HCT116 (cell line): ENCODE measurements around the gene CFAP77. TPM values are rescaled to one million over a fixed set of nuclear protein-coding genes. Genes with fewer than 3 reads are reported as not detected.

Source experiments
- ATAC-seq: fragments of 200-7000 bp; cut with Tn5 transposase; 2 replicates; pipeline ENCODE4 v1.9.1; 2020; ENCODE audit warnings: mild to moderate bottlenecking, moderate library complexity
- BruUV-seq: library from RNA; stranded (reverse); fragments of 400-500 nt; replicated peaks from 2 replicates; lab custom pipeline; 2021; lab: Mats Ljungman, UMichigan
- CTCF ChIA-PET: fragments of 300-600 bp; sonication (Branson Sonifier 250); formaldehyde crosslinking; loops from one replicate; lab custom pipeline; 2021; ENCODE audit warnings: antibody characterized with exemption; lab: Charles Lee
- POLR2A ChIA-PET: fragments of 300-600, 350-600 bp; sonication (Branson Sonifier 250); formaldehyde crosslinking; loops from one replicate; lab custom pipeline; 2021; ENCODE audit warnings: antibody characterized with exemption; lab: Charles Lee
- RAD21 ChIA-PET, 2 experiments: fragments of 300-600 bp; sonication (Branson Sonifier 250); formaldehyde crosslinking; loops; one replicate each; lab custom pipeline; 2023; ENCODE audit warnings: low total read pairs in 2 of 2; ENCODE audit not compliant: uncharacterized antibody in 2 of 2, unreplicated experiment in 2 of 2, low non-redundant PET in 1 of 2; lab: Charles Lee
- DNase-seq: peaks from one replicate; pipeline ENCODE4 v3.0.0-alpha.2; 2010; ENCODE audit warnings: low read depth, low spot score
- H2AFZ ChIP-seq: fragments of 200-600 bp; shearing (Covaris generic), sonication (generic); 2 replicates; pipeline ENCODE4 v1.6.1; 2017; ENCODE audit warnings: low read depth, mixed run types, mixed read lengths, antibody characterized with exemption, low read length; ENCODE audit not compliant: poor library complexity, severe bottlenecking
- H3K27ac ChIP-seq: 2 replicates; pipeline ENCODE4 v1.5.1; 2012; ENCODE audit warnings: low read depth, low read length
- H3K27me3 ChIP-seq: fragments of 200-600 bp; sonication (generic); 2 replicates; pipeline ENCODE4 v1.6.1; 2016; ENCODE audit warnings: mixed run types, low read length, mixed read lengths; ENCODE audit not compliant: insufficient read depth
- H3K36me3 ChIP-seq, 2 experiments: fragments of 200-500 bp in 1 of 2; fragments of 200-600 bp in 1 of 2; sonication (Bioruptor generic) in 1 of 2; sonication (generic) in 1 of 2; 2 replicates each; pipeline versions ENCODE4 v1.5.1 to v1.6.1; 2014 to 2016; ENCODE audit warnings: low read length in 2 of 2, inconsistent platforms in 1 of 2, mixed read lengths in 1 of 2, mixed run types in 1 of 2; ENCODE audit not compliant: insufficient read depth in 2 of 2, control insufficient read depth in 1 of 2
- H3K4me1 ChIP-seq, 2 experiments: fragments of 200-600 bp in 1 of 2; sonication (generic) in 1 of 2; 2 replicates each; pipeline versions ENCODE4 v1.5.1 to v1.6.1; 2012 to 2017; ENCODE audit warnings: low read length in 2 of 2, inconsistent platforms in 1 of 2, mild to moderate bottlenecking in 1 of 2, mixed read lengths in 1 of 2, mixed run types in 1 of 2, moderate library complexity in 1 of 2; ENCODE audit not compliant: insufficient read depth in 2 of 2, control insufficient read depth in 1 of 2
- H3K4me2 ChIP-seq: fragments of 200-600 bp; sonication (generic); 2 replicates; pipeline ENCODE4 v1.6.1; 2017; ENCODE audit warnings: mixed run types, low read length, mixed read lengths
- H3K4me3 ChIP-seq, 2 experiments: fragments of 200-600 bp in 1 of 2; sonication (generic) in 1 of 2; replicated peaks in 1 of 2; 2 replicates each; pipeline ENCODE4 v1.5.1; 2011 to 2016; ENCODE audit warnings: low read length in 2 of 2, control low read depth in 1 of 2, low read depth in 1 of 2, mild to moderate bottlenecking in 1 of 2, mixed read lengths in 1 of 2, mixed run types in 1 of 2
- H3K79me2 ChIP-seq: fragments of 200-600 bp; sonication (generic); 2 replicates; pipeline ENCODE4 v1.6.1; 2017; ENCODE audit warnings: mild to moderate bottlenecking, mixed run types, low read length, moderate library complexity, mixed read lengths; ENCODE audit not compliant: insufficient read depth
- H3K9ac ChIP-seq: fragments of 200-600 bp; sonication (generic); 2 replicates; pipeline ENCODE4 v1.6.1; 2016; ENCODE audit warnings: low read length, mixed read lengths
- H3K9me2 ChIP-seq: fragments of 200-600 bp; sonication (generic), shearing (Covaris generic); 2 replicates; pipeline ENCODE4 v1.6.1; 2017; ENCODE audit warnings: mixed run types, mild to moderate bottlenecking, moderate library complexity; ENCODE audit not compliant: insufficient read depth
- H3K9me3 ChIP-seq, 2 experiments: fragments of 200-500 bp in 1 of 2; fragments of 200-600 bp in 1 of 2; sonication (Bioruptor generic) in 1 of 2; sonication (generic) in 1 of 2; 2 replicates each; pipeline ENCODE4 v1.6.1; 2014 to 2017; ENCODE audit warnings: low read length in 2 of 2, mixed read lengths in 2 of 2, inconsistent platforms in 1 of 2, low read depth in 1 of 2, mild to moderate bottlenecking in 1 of 2, mixed run types in 1 of 2, moderate library complexity in 1 of 2; ENCODE audit not compliant: control insufficient read depth in 1 of 2, insufficient read depth in 1 of 2
- H4K20me1 ChIP-seq: fragments of 200-600 bp; sonication (generic), shearing (Covaris generic); 2 replicates; pipeline ENCODE4 v1.6.1; 2017; ENCODE audit warnings: mixed run types, mild to moderate bottlenecking, moderate library complexity; ENCODE audit not compliant: insufficient read depth
- CBX3 ChIP-seq: IDR thresholded peaks from 2 replicates; pipeline ENCODE4 v1.6.1; 2012; ENCODE audit warnings: low read depth
- CEBPB ChIP-seq: IDR thresholded peaks from 2 replicates; pipeline ENCODE4 v1.6.1; 2012; ENCODE audit warnings: low read depth
- ELF1 ChIP-seq: IDR thresholded peaks from 2 replicates; pipeline ENCODE4 v1.6.1; 2012; ENCODE audit warnings: low read depth, borderline replicate concordance
- JUND ChIP-seq: IDR thresholded peaks from 2 replicates; pipeline ENCODE4 v1.6.1; 2012
- POLR2AphosphoS5 ChIP-seq: IDR thresholded peaks from 2 replicates; pipeline ENCODE4 v1.6.1; 2011; ENCODE audit warnings: mild to moderate bottlenecking, low read depth, low read length, moderate library complexity
- RAD21 ChIP-seq: IDR thresholded peaks from 2 replicates; pipeline ENCODE4 v1.6.1; 2012; ENCODE audit warnings: low read depth, mild to moderate bottlenecking
- SP1 ChIP-seq: IDR thresholded peaks from 2 replicates; pipeline ENCODE4 v1.6.1; 2012; ENCODE audit warnings: low read depth
- SRF ChIP-seq: IDR thresholded peaks from 2 replicates; pipeline ENCODE4 v1.6.1; 2012; ENCODE audit warnings: low read depth
- TCF7L2 ChIP-seq: IDR thresholded peaks from 2 replicates; pipeline ENCODE4 v1.7.0; 2011; ENCODE audit warnings: borderline replicate concordance, inconsistent platforms; ENCODE audit not compliant: insufficient read depth, insufficient read length; ENCODE audit errors: extremely low read depth
- YY1 ChIP-seq: IDR thresholded peaks from 2 replicates; pipeline ENCODE4 v1.6.1; 2011; ENCODE audit warnings: low read length, low read depth, moderate library complexity, mild to moderate bottlenecking; ENCODE audit not compliant: insufficient replicate concordance; ENCODE audit errors: extremely low read depth
- ZFX ChIP-seq: fragments of 450-650 bp; IDR thresholded peaks from 2 replicates; pipeline ENCODE4 v1.6.1; 2017
- ZNF274 ChIP-seq: fragments of 200-500 bp; sonication (Bioruptor generic); IDR thresholded peaks from 2 replicates; pipeline ENCODE4 v1.6.1; 2014; ENCODE audit warnings: mild to moderate bottlenecking, low read depth, low read length, inconsistent platforms
- intact Hi-C: fragments of 100-400 bp; cut with micrococcal nuclease; formaldehyde crosslinking; loops from 2 replicates; pipeline ENCODE4 v1.10.0; 2022
- total RNA-seq: library from RNA; stranded (reverse); gene quantifications from one replicate; pipeline ENCODE4 v1.2.1, GENCODE V29; 2021; ENCODE audit not compliant: unreplicated experiment
- TF ChIP-seq, protein P1 (sequence below), 3 experiments: fragments of 200-600 bp in 1 of 3; sonication (generic) in 1 of 3; IDR thresholded peaks in 2 of 3; conservative IDR thresholded peaks in 1 of 3; 2 replicates each; pipeline ENCODE4 v1.5.1; 2012 to 2017; ENCODE audit warnings: low read depth in 2 of 3, low read length in 2 of 3, antibody characterized with exemption in 1 of 3, borderline replicate concordance in 1 of 3, control low read depth in 1 of 3, mild to moderate bottlenecking in 1 of 3, mixed read lengths in 1 of 3, mixed run types in 1 of 3, moderate library complexity in 1 of 3; ENCODE audit not compliant: insufficient read depth in 1 of 3
- TF ChIP-seq, protein P2 (sequence below): IDR thresholded peaks from 2 replicates; pipeline ENCODE4 v1.6.1; 2012; ENCODE audit warnings: low read depth
- TF ChIP-seq, protein P3 (sequence below): IDR thresholded peaks from 2 replicates; pipeline ENCODE4 v1.6.1; 2012
- TF ChIP-seq, protein P4 (sequence below): IDR thresholded peaks from 2 replicates; pipeline ENCODE4 v1.6.1; 2012
- TF ChIP-seq, protein P5 (sequence below): IDR thresholded peaks from 2 replicates; pipeline ENCODE4 v1.6.1; 2011; ENCODE audit warnings: mild to moderate bottlenecking, low read length, moderate library complexity; ENCODE audit not compliant: insufficient replicate concordance; ENCODE audit errors: extremely low read depth

CFAP77 gene
- total RNA-seq, 1 experiment from 2014 or later, result 0.98 TPM

DNA sequence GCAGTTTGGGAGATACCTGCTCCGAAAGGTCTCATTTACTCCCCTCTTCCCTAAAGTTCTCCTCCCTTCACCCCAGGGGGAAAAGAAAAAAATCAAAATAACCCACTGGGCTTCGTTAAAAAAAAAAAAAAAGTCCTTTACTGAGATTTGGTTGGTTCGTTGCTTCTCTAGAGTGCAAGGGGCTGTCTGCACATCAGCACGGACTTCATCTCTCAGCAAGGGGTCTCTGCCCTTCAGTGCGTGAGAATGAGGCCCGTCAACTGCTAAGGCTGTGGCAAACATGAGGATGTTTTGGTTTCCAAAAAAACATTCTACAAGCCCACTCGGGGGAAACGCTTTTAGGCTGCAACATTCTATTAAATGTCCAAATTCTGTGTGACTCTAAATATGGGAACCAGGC is 182.4 kb downstream of the CFAP77 start:
- RAD21 ChIA-PET, result no interaction called here
- intact Hi-C loops, result no loop called here
- H3K27me3 ChIP-seq, result no peaks in the 10 kb centered on the region

More for the DNA sequence above, 182.4 kb downstream of the CFAP77 start:
- Histone ChIP-seq H3K4me3 (no peak overlapping the region), H3K9me3 (no peaks in the 10 kb centered on the region), H3K36me3 (peaks cover 3 to 6% of the 10 kb centered on the region in 2 experiments; a peak in 1 of 4 replicates), H3K27ac (no peak overlapping the region), H4K20me1 (no peaks in the 10 kb centered on the region), H3K79me2 (no peaks in the 10 kb centered on the region), H3K9me2 (no peaks in the 10 kb centered on the region), H3K4me2 (no peak overlapping the region), H2AFZ (no peak overlapping the region), H3K9ac (no peak overlapping the region), H3K4me1 (no peaks in the 10 kb centered on the region)
- ATAC-seq, result no peak
- DNase-seq, result no peak
- ChIA-PET POLR2A (no interaction called here), CTCF (no interaction called here)
- no TSS peak for BruUV-seq
- TF ChIP-seq ZNF274 (no peak), SRF (no peak), CBX3 (no peak), CEBPB (no peak), ELF1 (no peak), ZFX (no peak), JUND (no peak), SP1 (no peak), TCF7L2 (no peak), RAD21 (no peak), YY1 (no peak), POLR2AphosphoS5 (no peak)
- TF ChIP-seq, protein P1, sequence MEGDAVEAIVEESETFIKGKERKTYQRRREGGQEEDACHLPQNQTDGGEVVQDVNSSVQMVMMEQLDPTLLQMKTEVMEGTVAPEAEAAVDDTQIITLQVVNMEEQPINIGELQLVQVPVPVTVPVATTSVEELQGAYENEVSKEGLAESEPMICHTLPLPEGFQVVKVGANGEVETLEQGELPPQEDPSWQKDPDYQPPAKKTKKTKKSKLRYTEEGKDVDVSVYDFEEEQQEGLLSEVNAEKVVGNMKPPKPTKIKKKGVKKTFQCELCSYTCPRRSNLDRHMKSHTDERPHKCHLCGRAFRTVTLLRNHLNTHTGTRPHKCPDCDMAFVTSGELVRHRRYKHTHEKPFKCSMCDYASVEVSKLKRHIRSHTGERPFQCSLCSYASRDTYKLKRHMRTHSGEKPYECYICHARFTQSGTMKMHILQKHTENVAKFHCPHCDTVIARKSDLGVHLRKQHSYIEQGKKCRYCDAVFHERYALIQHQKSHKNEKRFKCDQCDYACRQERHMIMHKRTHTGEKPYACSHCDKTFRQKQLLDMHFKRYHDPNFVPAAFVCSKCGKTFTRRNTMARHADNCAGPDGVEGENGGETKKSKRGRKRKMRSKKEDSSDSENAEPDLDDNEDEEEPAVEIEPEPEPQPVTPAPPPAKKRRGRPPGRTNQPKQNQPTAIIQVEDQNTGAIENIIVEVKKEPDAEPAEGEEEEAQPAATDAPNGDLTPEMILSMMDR (IDR thresholded peaks at IDR 0.05 in 2 of 3, conservative IDR thresholded peaks at IDR 0.05 in 1 of 3; ENCODE audit: borderline replicate concordance in 1 of 3, insufficient read depth in 1 of 3, low read depth in 2 of 3, low read length in 2 of 3), result no peak
- TF ChIP-seq, protein P2, sequence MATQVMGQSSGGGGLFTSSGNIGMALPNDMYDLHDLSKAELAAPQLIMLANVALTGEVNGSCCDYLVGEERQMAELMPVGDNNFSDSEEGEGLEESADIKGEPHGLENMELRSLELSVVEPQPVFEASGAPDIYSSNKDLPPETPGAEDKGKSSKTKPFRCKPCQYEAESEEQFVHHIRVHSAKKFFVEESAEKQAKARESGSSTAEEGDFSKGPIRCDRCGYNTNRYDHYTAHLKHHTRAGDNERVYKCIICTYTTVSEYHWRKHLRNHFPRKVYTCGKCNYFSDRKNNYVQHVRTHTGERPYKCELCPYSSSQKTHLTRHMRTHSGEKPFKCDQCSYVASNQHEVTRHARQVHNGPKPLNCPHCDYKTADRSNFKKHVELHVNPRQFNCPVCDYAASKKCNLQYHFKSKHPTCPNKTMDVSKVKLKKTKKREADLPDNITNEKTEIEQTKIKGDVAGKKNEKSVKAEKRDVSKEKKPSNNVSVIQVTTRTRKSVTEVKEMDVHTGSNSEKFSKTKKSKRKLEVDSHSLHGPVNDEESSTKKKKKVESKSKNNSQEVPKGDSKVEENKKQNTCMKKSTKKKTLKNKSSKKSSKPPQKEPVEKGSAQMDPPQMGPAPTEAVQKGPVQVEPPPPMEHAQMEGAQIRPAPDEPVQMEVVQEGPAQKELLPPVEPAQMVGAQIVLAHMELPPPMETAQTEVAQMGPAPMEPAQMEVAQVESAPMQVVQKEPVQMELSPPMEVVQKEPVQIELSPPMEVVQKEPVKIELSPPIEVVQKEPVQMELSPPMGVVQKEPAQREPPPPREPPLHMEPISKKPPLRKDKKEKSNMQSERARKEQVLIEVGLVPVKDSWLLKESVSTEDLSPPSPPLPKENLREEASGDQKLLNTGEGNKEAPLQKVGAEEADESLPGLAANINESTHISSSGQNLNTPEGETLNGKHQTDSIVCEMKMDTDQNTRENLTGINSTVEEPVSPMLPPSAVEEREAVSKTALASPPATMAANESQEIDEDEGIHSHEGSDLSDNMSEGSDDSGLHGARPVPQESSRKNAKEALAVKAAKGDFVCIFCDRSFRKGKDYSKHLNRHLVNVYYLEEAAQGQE, result no peak
- TF ChIP-seq, protein P3, sequence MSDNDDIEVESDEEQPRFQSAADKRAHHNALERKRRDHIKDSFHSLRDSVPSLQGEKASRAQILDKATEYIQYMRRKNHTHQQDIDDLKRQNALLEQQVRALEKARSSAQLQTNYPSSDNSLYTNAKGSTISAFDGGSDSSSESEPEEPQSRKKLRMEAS, result no peak
- TF ChIP-seq, protein P4, sequence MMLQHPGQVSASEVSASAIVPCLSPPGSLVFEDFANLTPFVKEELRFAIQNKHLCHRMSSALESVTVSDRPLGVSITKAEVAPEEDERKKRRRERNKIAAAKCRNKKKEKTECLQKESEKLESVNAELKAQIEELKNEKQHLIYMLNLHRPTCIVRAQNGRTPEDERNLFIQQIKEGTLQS, result no peak
- TF ChIP-seq, protein P5, sequence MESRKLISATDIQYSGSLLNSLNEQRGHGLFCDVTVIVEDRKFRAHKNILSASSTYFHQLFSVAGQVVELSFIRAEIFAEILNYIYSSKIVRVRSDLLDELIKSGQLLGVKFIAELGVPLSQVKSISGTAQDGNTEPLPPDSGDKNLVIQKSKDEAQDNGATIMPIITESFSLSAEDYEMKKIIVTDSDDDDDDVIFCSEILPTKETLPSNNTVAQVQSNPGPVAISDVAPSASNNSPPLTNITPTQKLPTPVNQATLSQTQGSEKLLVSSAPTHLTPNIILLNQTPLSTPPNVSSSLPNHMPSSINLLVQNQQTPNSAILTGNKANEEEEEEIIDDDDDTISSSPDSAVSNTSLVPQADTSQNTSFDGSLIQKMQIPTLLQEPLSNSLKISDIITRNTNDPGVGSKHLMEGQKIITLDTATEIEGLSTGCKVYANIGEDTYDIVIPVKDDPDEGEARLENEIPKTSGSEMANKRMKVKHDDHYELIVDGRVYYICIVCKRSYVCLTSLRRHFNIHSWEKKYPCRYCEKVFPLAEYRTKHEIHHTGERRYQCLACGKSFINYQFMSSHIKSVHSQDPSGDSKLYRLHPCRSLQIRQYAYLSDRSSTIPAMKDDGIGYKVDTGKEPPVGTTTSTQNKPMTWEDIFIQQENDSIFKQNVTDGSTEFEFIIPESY, result no peak
